K562 (cell line): ENCODE results near the gene VEGFA. TPM values are rescaled to one million over a fixed set of nuclear protein-coding genes. Genes with fewer than 3 reads are reported as not detected.

Source experiments
- ADNP ChIP-seq: fragments of 200-800 bp; sonication (Bioruptor generic); IDR thresholded peaks from 2 replicates; pipeline ENCODE4 v1.6.1; 2016; ENCODE audit warnings: missing genetic modification characterization, missing compliant biosample characterization
- ARNT ChIP-seq, 2 experiments: fragments of 450-650 bp; IDR thresholded peaks; 2 replicates each; pipeline ENCODE4 v1.6.1; 2016; ENCODE audit warnings: mild to moderate bottlenecking in 1 of 2
- JUN ChIP-seq, 2 experiments: sonication (generic) in 1 of 2; formaldehyde crosslinking in 1 of 2; IDR thresholded peaks; 2 replicates each; pipeline versions ENCODE4 v1.6.1 to v1.8.0; 2012 to 2022; ENCODE audit warnings: borderline replicate concordance in 2 of 2, mild to moderate bottlenecking in 2 of 2, improper control_type of control experiment in 1 of 2, low read depth in 1 of 2, low read length in 1 of 2, missing genetic modification reagents in 1 of 2
- KAT8 ChIP-seq: fragments of 450-650 bp; IDR thresholded peaks from 2 replicates; pipeline ENCODE4 v1.6.1; 2016; ENCODE audit warnings: low read depth, mild to moderate bottlenecking
- LEF1 ChIP-seq: fragments of 450-650 bp; IDR thresholded peaks from 2 replicates; pipeline ENCODE4 v1.6.1; 2016; ENCODE audit warnings: mild to moderate bottlenecking
- MECOM ChIP-seq: fragments of 250-450 bp; sonication (Bioruptor Pico); IDR thresholded peaks from 2 replicates; pipeline ENCODE4 v1.8.0; 2022; ENCODE audit warnings: inconsistent platforms
- NELFE ChIP-seq: IDR thresholded peaks from 2 replicates; pipeline ENCODE4 v1.6.1; 2011; ENCODE audit warnings: mild to moderate bottlenecking; ENCODE audit not compliant: insufficient read depth, insufficient read length
- POLR2G ChIP-seq: fragments of 200-400 bp; formaldehyde crosslinking; IDR thresholded peaks from 2 replicates; pipeline ENCODE4 v1.6.1; 2017; ENCODE audit warnings: low read depth, mild to moderate bottlenecking, antibody characterized with exemption, low read length, moderate library complexity
- PRDM10 ChIP-seq: fragments of 450-650 bp; IDR thresholded peaks from 2 replicates; pipeline ENCODE4 v1.6.1; 2018; ENCODE audit not compliant: partially characterized antibody
- PTRF ChIP-seq: fragments of 450-650 bp; IDR thresholded peaks from 2 replicates; pipeline ENCODE4 v1.6.1; 2016; ENCODE audit warnings: mild to moderate bottlenecking, missing genetic modification characterization, missing compliant biosample characterization
- RNF2 ChIP-seq: sonication (generic); IDR thresholded peaks from 2 replicates; pipeline ENCODE4 v1.6.1; 2016
- SMAD2 ChIP-seq: fragments of 150-350 bp; IDR thresholded peaks from 2 replicates; pipeline ENCODE4 v1.6.1; 2014; ENCODE audit warnings: low read depth, mild to moderate bottlenecking, low read length
- STAG1 ChIP-seq: sonication (generic); formaldehyde crosslinking; IDR thresholded peaks from 2 replicates; pipeline ENCODE4 v1.5.0; 2020; ENCODE audit warnings: missing genetic modification reagents, borderline replicate concordance
- TFAP4 ChIP-seq: sonication (generic); formaldehyde crosslinking; IDR thresholded peaks from 2 replicates; pipeline ENCODE4 v1.8.0; 2022; ENCODE audit warnings: missing genetic modification reagents, mild to moderate bottlenecking, moderate library complexity, borderline replicate concordance
- THRA ChIP-seq: fragments of 450-650 bp; IDR thresholded peaks from 2 replicates; pipeline ENCODE4 v1.6.1; 2017; ENCODE audit warnings: mild to moderate bottlenecking, moderate library complexity
- USF1 ChIP-seq: sonication (generic); formaldehyde crosslinking; IDR thresholded peaks from 2 replicates; pipeline ENCODE4 v1.9.0; 2022; ENCODE audit warnings: mild to moderate bottlenecking, missing genetic modification reagents
- ZFP36 ChIP-seq: fragments of 150-350 bp; IDR thresholded peaks from 2 replicates; pipeline ENCODE4 v1.6.1; 2018; ENCODE audit warnings: low read length, low read depth; ENCODE audit not compliant: partially characterized antibody
- ZNF324 ChIP-seq: fragments of 250-450 bp; sonication (Bioruptor Pico); IDR thresholded peaks from 2 replicates; pipeline ENCODE4 v1.4.0; 2020; ENCODE audit warnings: mild to moderate bottlenecking
- ZNF589 ChIP-seq: fragments of 200-800 bp; sonication (Bioruptor generic); IDR thresholded peaks from 2 replicates; pipeline ENCODE4 v1.6.1; 2016; ENCODE audit warnings: low read depth, missing genetic modification characterization, missing compliant biosample characterization
- ZNF75A ChIP-seq: fragments of 450-650 bp; formaldehyde crosslinking; IDR thresholded peaks from 2 replicates; pipeline ENCODE4 v1.4.0; 2020; ENCODE audit warnings: mild to moderate bottlenecking
- polyA plus RNA-seq, 8 experiments: library from polyadenylated mRNA; depleted of rRNA in 4 of 8; stranded (reverse) in 5 of 8; unstranded in 3 of 8; fragments of >200 nt; fragmentation: Nextera tagmentation in 2 of 8; fragmentation: Illumina TruSeq in 1 of 8; extraction: Ambion mirVana in 2 of 8; extraction: Trizol in 1 of 8; gene quantifications; 2 replicates each; pipeline versions ENCODE4 v1.2.1 to v1.2.3, GENCODE V29; 2011 to 2014; ENCODE audit warnings: inconsistent platforms in 1 of 8, missing spikeins in 1 of 8
- total RNA-seq, 7 experiments: library from RNA; depleted of rRNA in 6 of 7; stranded (reverse); fragments of >200 nt in 6 of 7; fragmentation: Illumina TruSeq in 2 of 7; extraction: Trizol in 2 of 7; gene quantifications; 2 replicates each; pipeline versions ENCODE4 v1.2.1 to v1.2.3, GENCODE V29; 2011 to 2021; ENCODE audit warnings: low replicate concordance in 1 of 7

VEGFA gene
- total and polyA plus RNA-seq, 9 of the 15 experiments (the other 6 are each of a cell fraction or from before 2014, with no cell fraction given), result 14.0 to 271 (median 124) TPM

- TF ChIP-seq PRDM10, result no peak
- peak; percentile 97 for TF ChIP-seq ZFP36
- no peak for TF ChIP-seq JUN (IDR thresholded peaks at IDR 0.05; ENCODE audit: borderline replicate concordance, low read depth, low read length)
- TF ChIP-seq JUN (CRISPR knock-in tag; IDR thresholded peaks at IDR 0.05; ENCODE audit: borderline replicate concordance), result no peak; the same call in 1 of the 2 replicates
- no peak for TF ChIP-seq ZNF75A (CRISPR knock-in tag)
- no peak for TF ChIP-seq KAT8
- TF ChIP-seq MECOM (CRISPR knock-in tag), result no peak
- no peak for TF ChIP-seq LEF1
- no peak for TF ChIP-seq SMAD2
- no peak for TF ChIP-seq ZNF324 (CRISPR knock-in tag)
- no peak for TF ChIP-seq POLR2G
- TF ChIP-seq TFAP4, result 0 out of 2 replicates have a peak, but pooled peaks have one; percentile 32
- TF ChIP-seq NELFE, result no peak
- TF ChIP-seq THRA, result no peak
- 0 out of 2 replicates have a peak, but pooled peaks have one; percentile 10 for TF ChIP-seq RNF2
- TF ChIP-seq USF1, result 0 out of 2 replicates have a peak, but pooled peaks have one; percentile 9
- no peak for TF ChIP-seq STAG1 (CRISPR knock-in tag)
- no peak for TF ChIP-seq ZNF589 (CRISPR knock-in tag)
- peak in 1 of 2 experiments; percentile 78; a peak in 1 of 4 replicates for TF ChIP-seq ARNT (IDR thresholded peaks at IDR 0.05)
- TF ChIP-seq ADNP (tag), result peak; percentile 100
- no peak for TF ChIP-seq PTRF (tag)
Observed at GRCh38 chr6:43738877-43739641, 31.0 kb upstream of the VEGFA start (continued).
